Measurements from ENCODE around the gene ANKRD13B. TPM values are rescaled to one million over a fixed set of nuclear protein-coding genes. Genes with fewer than 3 reads are reported as not detected.

The ANKRD13B gene
- total RNA-seq, 4 donors from 2014 or later, result 19.0 to 50.1 (median 26.4) TPM

DNA sequence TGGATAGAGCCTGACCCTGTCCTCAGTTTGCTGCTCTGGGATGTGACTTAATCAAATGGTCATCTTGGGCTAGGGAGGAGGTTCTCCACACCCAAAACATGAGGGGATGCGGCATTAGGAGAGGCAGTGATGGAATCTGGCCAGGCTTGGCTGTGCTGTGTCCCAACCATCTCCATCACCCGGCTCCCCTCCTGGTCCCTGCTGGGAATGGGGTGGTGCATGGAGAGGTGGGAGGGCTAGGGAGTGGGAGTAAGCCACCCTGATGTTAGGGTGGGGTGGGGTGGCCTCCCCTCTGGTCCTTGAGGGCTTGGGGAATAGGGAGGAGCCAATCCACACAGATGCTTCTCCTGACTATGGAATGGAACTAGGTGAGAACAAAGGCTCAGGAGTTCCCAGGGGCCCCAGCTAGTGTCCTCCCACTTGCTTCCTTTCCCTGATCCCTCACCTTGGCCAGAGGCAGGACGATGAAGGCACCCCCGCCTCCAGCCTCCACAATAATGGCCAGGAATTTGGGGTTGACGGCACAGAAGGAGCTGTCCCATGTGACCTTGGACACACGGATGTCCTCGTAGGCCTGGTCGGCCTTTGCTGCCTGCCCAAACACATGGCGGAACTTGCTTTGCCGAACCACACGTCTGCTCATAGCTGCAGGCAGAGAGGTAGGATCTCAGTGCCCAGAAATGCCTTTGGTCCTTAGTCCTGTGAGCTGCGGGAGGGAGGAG, 28.0 kb downstream of the ANKRD13B start:
- Histone ChIP-seq H3K4me1 (peaks cover 0 to 67% (median 40%) of the 10 kb centered on the region in 4 donors), H3K9me3 (no peaks in the 10 kb centered on the region), H3K27ac (no peak overlapping the region), H3K27me3 (peaks cover 0 to 5% of the 10 kb centered on the region in 2 donors), H3K36me3 (no peaks in the 10 kb centered on the region), H3K4me3 (no peak overlapping the region)
- DNase-seq (ENCODE audit: low spot score in 2 of 2), result no peak
- WGBS, 2 donors, result 92 to 96% methylated on average over 12 of the region's 12 CpGs
- no peak for TF ChIP-seq POLR2A (IDR thresholded peaks at IDR 0.05)
- TF ChIP-seq EP300 (IDR thresholded peaks at IDR 0.05), result no peak
- TF ChIP-seq, protein P1, sequence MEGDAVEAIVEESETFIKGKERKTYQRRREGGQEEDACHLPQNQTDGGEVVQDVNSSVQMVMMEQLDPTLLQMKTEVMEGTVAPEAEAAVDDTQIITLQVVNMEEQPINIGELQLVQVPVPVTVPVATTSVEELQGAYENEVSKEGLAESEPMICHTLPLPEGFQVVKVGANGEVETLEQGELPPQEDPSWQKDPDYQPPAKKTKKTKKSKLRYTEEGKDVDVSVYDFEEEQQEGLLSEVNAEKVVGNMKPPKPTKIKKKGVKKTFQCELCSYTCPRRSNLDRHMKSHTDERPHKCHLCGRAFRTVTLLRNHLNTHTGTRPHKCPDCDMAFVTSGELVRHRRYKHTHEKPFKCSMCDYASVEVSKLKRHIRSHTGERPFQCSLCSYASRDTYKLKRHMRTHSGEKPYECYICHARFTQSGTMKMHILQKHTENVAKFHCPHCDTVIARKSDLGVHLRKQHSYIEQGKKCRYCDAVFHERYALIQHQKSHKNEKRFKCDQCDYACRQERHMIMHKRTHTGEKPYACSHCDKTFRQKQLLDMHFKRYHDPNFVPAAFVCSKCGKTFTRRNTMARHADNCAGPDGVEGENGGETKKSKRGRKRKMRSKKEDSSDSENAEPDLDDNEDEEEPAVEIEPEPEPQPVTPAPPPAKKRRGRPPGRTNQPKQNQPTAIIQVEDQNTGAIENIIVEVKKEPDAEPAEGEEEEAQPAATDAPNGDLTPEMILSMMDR (IDR thresholded peaks at IDR 0.05), result no peak

DNA sequence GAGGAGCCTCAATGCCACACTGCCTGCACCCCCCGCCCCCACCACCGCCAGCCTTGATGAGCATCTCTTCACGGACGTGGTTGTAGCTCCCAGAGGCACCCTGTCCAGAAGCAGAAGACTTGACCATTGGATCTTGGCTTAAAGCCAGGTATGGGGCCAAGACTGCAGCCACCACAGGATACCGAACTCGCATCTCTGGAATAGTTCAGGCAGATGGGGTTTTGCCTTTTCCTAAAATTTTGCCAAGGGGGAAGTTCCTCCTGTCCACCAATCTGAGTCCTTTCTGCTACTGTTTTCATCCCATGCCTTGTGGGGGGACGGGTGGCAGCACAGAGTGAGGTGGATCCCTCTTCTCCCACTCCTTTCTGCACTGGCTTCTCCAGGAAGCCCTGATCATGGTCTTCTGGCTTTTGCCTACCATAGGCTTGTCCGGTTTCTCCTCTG, 28.8 kb downstream of the ANKRD13B start:
- WGBS, 2 donors, result 50 to 71% methylated on average over 7 to 8 of the region's 8 CpGs
- no peak for TF ChIP-seq EP300 (IDR thresholded peaks at IDR 0.05)
- TF ChIP-seq, protein P1 (IDR thresholded peaks at IDR 0.05), result no peak
- TF ChIP-seq POLR2A (IDR thresholded peaks at IDR 0.05), result no peak
- Histone ChIP-seq H3K36me3 (no peaks in the 10 kb centered on the region), H3K4me1 (peaks cover 0 to 59% (median 32%) of the 10 kb centered on the region in 4 donors), H3K27me3 (peaks cover 0 to 5% of the 10 kb centered on the region in 2 donors), H3K27ac (peak overlapping the region; percentile 24 to 81 (median 36)), H3K4me3 (peak overlapping the region; percentile 50 to 80 (median 66)), H3K9me3 (no peaks in the 10 kb centered on the region)
- DNase-seq (ENCODE audit: low spot score in 2 of 2), result no peak

DNA sequence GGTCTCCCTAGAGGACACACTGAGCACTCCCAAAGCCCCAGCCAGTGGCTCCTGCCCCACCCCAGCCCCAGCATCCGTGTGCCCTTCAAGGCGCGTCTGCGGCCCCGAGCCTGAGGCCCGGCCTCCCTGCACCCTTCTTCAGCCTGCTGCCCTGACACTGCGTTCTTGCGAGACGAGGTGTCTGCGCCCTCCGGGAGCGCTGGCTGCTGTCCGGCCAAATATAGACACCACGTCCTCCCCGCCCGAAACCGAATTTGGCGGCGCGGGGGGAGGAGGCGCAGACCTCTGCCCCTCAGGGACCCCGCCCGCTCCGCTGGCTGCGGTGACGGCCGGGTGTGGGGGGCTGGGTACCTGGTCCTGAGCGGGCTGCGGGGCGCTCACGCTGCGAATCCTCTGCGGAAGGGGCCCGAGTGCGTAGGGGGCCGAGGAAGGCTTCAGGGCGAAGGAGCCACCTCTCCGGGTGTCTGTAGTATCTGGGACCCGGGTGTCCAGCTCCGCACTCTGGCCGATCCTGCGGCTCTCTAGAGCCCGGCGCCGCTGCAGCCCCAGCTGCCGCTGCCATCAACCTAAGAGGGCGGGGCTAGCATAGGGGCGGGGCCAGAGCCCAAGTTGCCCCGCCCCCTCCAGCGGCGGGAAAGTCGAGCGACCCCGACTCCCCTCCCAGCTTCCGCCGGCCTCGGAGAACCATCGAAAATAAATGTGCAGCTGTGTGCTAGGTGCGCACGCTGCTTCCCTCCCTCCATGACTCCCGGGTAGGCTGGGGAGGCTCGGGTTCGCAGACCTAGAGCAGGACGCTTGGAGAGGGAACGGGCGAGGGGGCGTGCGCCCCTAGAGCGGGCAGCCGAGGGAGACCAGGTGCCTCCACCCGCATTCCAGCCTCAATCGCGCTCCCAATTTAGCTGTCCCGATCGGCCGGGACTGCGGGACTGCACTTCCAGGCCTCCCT, 29.7 kb downstream of the ANKRD13B start, which contains the start of gene CORO6:
Gene CORO6, minus strand, starts transcription at position 576 of the 946 bp plus-strand sequence. CDS start 1,491 bp downstream, outside the sequence.
- Histone ChIP-seq H3K36me3 (no peaks in the 10 kb centered on the region), H3K27ac (peak within 1 kb of the TSS; percentile 24 to 81 (median 36)), H3K9me3 (no peaks in the 10 kb centered on the region), H3K4me3 (peak within 1 kb of the TSS; percentile 50 to 80 (median 66)), H3K4me1 (peaks cover 0 to 51% (median 24%) of the 10 kb centered on the region in 4 donors), H3K27me3 (no peaks in the 10 kb centered on the region)
- peak in 1 of 2 donors; percentile 60 for DNase-seq (ENCODE audit: low spot score in 2 of 2)
- 0 to 3% methylated on average over 2 to 54 of the region's 77 CpGs for WGBS, 2 donors
- TF ChIP-seq POLR2A (IDR thresholded peaks at IDR 0.05) (peak; percentile 13 to 74), EP300 (IDR thresholded peaks at IDR 0.05) (peak in 1 of 2 donors; percentile 49)
- TF ChIP-seq, protein P1 (IDR thresholded peaks at IDR 0.05), result no peak

DNA sequence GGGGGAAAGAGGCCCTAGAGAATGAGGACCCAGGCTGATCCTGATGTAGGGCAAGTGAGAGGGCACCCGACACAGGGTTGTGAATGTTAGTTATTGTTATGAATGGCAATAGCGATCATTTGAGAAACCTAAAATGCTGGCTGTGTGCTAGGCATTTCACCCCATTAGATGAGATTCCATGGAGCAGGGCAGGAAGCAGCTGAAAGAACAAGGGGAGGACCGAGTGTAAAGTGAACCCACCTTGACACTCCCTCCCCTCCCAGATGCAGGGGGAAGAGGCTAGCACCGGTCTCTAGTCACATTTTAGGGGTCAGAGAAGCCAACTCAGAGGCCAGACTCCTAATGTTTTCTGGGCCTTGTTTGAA, 30.3 kb downstream of the ANKRD13B start:
- DNase-seq (ENCODE audit: low spot score in 2 of 2), result no peak
- TF ChIP-seq POLR2A (IDR thresholded peaks at IDR 0.05) (no peak), EP300 (IDR thresholded peaks at IDR 0.05) (no peak)
- TF ChIP-seq, protein P1 (IDR thresholded peaks at IDR 0.05), result no peak
- 46 to 47% methylated on average over 4 of the region's 4 CpGs for WGBS, 2 donors
- peak overlapping the region in 1 of 4 donors; percentile 81 for H3K27ac ChIP-seq
- peaks cover 0 to 44% (median 18%) of the 10 kb centered on the region in 4 donors for H3K4me1 ChIP-seq
- H3K9me3 ChIP-seq, result no peaks in the 10 kb centered on the region
- H3K4me3 ChIP-seq, result peak overlapping the region in 3 of 4 donors; percentile 50 to 77 (median 54)
- no peaks in the 10 kb centered on the region for H3K27me3 ChIP-seq
- no peaks in the 10 kb centered on the region for H3K36me3 ChIP-seq

All from tibial nerve (tissue), 4 donors.